GM12892 (cell line): Measurements from ENCODE around the gene CPOX.

Experiments used
- POLR2A ChIP-seq: IDR thresholded peaks from 2 replicates; pipeline ENCODE4 v1.6.1; 2011; ENCODE audit warnings: low read depth, low read length, control low read depth
- POLR2AphosphoS5 ChIP-seq: IDR thresholded peaks from 2 replicates; pipeline ENCODE4 v1.6.1; 2011; ENCODE audit warnings: low read depth, low read length, control low read depth

GRCh38 chr3:98553021-98553563, 40.3 kb downstream of the CPOX start:
- TF ChIP-seq POLR2A = peak; percentile 34; the same call in 1 of the 2 replicates
- peak; percentile 17 for TF ChIP-seq POLR2AphosphoS5
